GM12801 (cell line): Measurements from ENCODE around the gene NRDC.

ENCODE experiments used
- TF ChIP-seq, protein P1 (sequence below): IDR thresholded peaks from one replicate; pipeline ENCODE4 v1.5.1; 2011; ENCODE audit warnings: control low read depth; ENCODE audit not compliant: insufficient read length; ENCODE audit errors: extremely low read depth

The NRDC gene

DNA sequence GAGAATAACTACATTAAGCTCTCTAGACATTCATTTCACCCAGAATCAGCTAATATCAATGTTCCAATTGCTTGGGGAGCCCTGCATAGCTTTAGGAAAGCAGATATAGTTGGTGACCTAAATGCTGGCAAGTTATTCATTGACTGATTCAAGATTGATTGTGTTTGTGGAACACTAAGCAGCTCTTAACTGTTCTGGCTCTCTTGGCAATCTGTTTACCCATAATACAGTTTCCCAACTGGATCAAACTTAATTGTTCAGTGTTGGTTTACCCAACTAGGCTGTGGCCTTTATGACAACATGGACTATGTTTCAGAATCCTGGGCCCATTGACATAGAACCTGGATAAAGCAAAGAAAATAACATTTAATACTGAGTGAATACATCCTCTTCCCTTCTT lies 83.7 kb downstream of the NRDC start:
- TF ChIP-seq, protein P1, sequence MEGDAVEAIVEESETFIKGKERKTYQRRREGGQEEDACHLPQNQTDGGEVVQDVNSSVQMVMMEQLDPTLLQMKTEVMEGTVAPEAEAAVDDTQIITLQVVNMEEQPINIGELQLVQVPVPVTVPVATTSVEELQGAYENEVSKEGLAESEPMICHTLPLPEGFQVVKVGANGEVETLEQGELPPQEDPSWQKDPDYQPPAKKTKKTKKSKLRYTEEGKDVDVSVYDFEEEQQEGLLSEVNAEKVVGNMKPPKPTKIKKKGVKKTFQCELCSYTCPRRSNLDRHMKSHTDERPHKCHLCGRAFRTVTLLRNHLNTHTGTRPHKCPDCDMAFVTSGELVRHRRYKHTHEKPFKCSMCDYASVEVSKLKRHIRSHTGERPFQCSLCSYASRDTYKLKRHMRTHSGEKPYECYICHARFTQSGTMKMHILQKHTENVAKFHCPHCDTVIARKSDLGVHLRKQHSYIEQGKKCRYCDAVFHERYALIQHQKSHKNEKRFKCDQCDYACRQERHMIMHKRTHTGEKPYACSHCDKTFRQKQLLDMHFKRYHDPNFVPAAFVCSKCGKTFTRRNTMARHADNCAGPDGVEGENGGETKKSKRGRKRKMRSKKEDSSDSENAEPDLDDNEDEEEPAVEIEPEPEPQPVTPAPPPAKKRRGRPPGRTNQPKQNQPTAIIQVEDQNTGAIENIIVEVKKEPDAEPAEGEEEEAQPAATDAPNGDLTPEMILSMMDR: no peak

GRCh38 chr1:51794260-51794659 lies 84.3 kb downstream of the NRDC start:
- TF ChIP-seq, protein P1: no peak

- TF ChIP-seq, protein P1: no peak
Observed at GRCh38 chr1:51792864-51793263, 85.7 kb downstream of the NRDC start.

- TF ChIP-seq, protein P1: no peak
Observed at GRCh38 chr1:51791888-51792287, 86.6 kb downstream of the NRDC start.

GRCh38 chr1:51790385-51790784 lies 88.1 kb downstream of the NRDC start:
- TF ChIP-seq, protein P1: no peak

DNA sequence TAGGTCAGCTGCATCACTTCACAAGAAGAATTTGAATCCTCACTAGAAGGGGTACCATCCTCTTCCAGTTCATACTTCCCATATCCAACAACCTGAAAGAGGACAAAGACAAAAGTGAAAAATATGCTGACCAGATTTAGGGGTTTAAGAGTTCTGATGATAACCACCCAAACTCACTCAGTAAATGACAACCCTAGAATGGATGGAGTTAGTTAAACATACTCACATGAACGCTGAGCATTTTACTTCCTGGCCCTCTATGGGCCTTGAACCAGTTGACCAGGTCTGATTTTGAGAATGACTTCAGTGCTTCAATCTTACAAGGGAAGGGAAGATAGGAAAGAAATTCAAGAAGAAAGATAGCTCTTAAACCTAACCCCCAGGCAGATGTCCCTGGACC lies 89.2 kb downstream of the NRDC start:
- TF ChIP-seq, protein P1: no peak

- TF ChIP-seq, protein P1: no peak
Observed at GRCh38 chr1:51788938-51789337, 89.6 kb downstream of the NRDC start.

GRCh38 chr1:51784997-51785421 lies 93.5 kb downstream of the NRDC start:
- TF ChIP-seq, protein P1: no peak
